SH-SY5Y (cell line): ENCODE results near the gene SLX4.

Experiments
- GATA2 ChIP-seq: IDR thresholded peaks from 2 replicates; pipeline ENCODE4 v1.6.1; 2011; ENCODE audit warnings: mild to moderate bottlenecking, low read depth, low read length
- GATA3 ChIP-seq: IDR thresholded peaks from 2 replicates; pipeline ENCODE4 v1.6.1; 2011; ENCODE audit warnings: low read depth, mild to moderate bottlenecking, low read length, moderate library complexity

SLX4 gene

GRCh38 chr16:3646348-3646920 lies 35.0 kb upstream of the SLX4 start:
- TF ChIP-seq GATA3, result no peak
- TF ChIP-seq GATA2, result no peak

GRCh38 chr16:3645504-3646347 lies 34.3 kb upstream of the SLX4 start:
- TF ChIP-seq GATA2 (no peak), GATA3 (no peak)

- no peak for TF ChIP-seq GATA3
- TF ChIP-seq GATA2, result no peak
Measured at GRCh38 chr16:3645108-3645503, 33.7 kb upstream of the SLX4 start.

GRCh38 chr16:3643095-3643730 lies 31.8 kb upstream of the SLX4 start:
- TF ChIP-seq GATA2 (no peak), GATA3 (no peak)

- TF ChIP-seq GATA2 (no peak), GATA3 (no peak)
Measured at GRCh38 chr16:3642397-3643094, 31.1 kb upstream of the SLX4 start.

GRCh38 chr16:3641801-3642396 lies 30.5 kb upstream of the SLX4 start:
- TF ChIP-seq GATA2, result 0 out of 2 replicates have a peak, but pooled peaks have one; percentile 9
- no peak for TF ChIP-seq GATA3

GRCh38 chr16:3640632-3641501 lies 29.5 kb upstream of the SLX4 start:
- no peak for TF ChIP-seq GATA2
- no peak for TF ChIP-seq GATA3

- TF ChIP-seq GATA2 (no peak), GATA3 (no peak)
Measured at GRCh38 chr16:3640207-3640606, 28.8 kb upstream of the SLX4 start.

- no peak for TF ChIP-seq GATA2
- TF ChIP-seq GATA3, result no peak
Measured at GRCh38 chr16:3638916-3639644, 27.7 kb upstream of the SLX4 start.

GRCh38 chr16:3637371-3637923 lies 26.0 kb upstream of the SLX4 start:
- TF ChIP-seq GATA2, result no peak
- no peak for TF ChIP-seq GATA3

- TF ChIP-seq GATA2, result no peak
- no peak for TF ChIP-seq GATA3
Measured at GRCh38 chr16:3625911-3626732, 14.7 kb upstream of the SLX4 start.

- no peak for TF ChIP-seq GATA2
Measured at GRCh38 chr16:3625331-3625730, 13.9 kb upstream of the SLX4 start.
